Measurements from ENCODE around the gene FNIP2.

- no peak for TF ChIP-seq CTCF (IDR thresholded peaks at IDR 0.05)
- no peak for TF ChIP-seq NFIC (IDR thresholded peaks at IDR 0.05; ENCODE audit: borderline replicate concordance)
- no peak for TF ChIP-seq EZH2phosphoT487 (IDR thresholded peaks at IDR 0.05; ENCODE audit: borderline replicate concordance, low read depth)
- no peak for TF ChIP-seq YY1 (IDR thresholded peaks at IDR 0.05; ENCODE audit: low read depth)
- TF ChIP-seq SIN3A (IDR thresholded peaks at IDR 0.05; ENCODE audit: borderline replicate concordance, low read depth, low read length), result no peak
- no peak for TF ChIP-seq REST (IDR thresholded peaks at IDR 0.05; ENCODE audit: low read depth, low read length)
- no peak for TF ChIP-seq CHD2 (IDR thresholded peaks at IDR 0.05; ENCODE audit: low read length, partially characterized antibody)
- no peak for TF ChIP-seq TAF1 (IDR thresholded peaks at IDR 0.05; ENCODE audit: borderline replicate concordance, low read depth, low read length)
- TF ChIP-seq POLR2AphosphoS5 (IDR thresholded peaks at IDR 0.05; ENCODE audit: low read depth, low read length), result no peak
- no peak for TF ChIP-seq RCOR1 (IDR thresholded peaks at IDR 0.05; ENCODE audit: low read length)
- TF ChIP-seq EP300 (IDR thresholded peaks at IDR 0.05; ENCODE audit: borderline replicate concordance in 1 of 2, low read depth in 1 of 2, low read length in 1 of 2), result no peak
- TF ChIP-seq MEF2A (IDR thresholded peaks at IDR 0.05; ENCODE audit: borderline replicate concordance, low read depth), result no peak
- no peak for TF ChIP-seq RFX5 (IDR thresholded peaks at IDR 0.05; ENCODE audit: low read length)
- no peak for TF ChIP-seq PBX3 (IDR thresholded peaks at IDR 0.05)
These were observed 6.3 kb upstream of the FNIP2 start for GRCh38 chr4:158762553-158762952.

Data from SK-N-SH (cell line).